ENCODE data around the gene GRIN1.

Gene GRIN1

DNA sequence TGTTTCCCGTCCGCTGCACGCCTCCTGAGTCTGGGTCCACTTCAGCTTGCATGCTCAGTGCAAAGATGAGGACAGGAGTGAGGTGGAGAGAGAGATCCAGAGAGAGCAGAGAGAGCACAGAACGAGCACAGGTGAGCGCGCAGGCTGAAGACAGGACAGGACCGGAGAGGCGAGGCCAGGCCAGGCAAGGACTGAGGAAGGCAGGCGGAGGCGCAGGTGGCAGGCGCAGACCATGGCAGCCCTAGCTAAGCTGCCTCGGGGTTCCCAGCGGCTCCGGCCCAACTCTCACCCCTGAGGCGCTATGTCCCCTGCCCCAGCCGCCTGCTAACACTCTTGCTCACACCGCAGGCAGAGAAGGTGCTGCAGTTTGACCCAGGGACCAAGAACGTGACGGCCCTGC is 9.7 kb downstream of the GRIN1 start:
- no peak for DNase-seq

DNA sequence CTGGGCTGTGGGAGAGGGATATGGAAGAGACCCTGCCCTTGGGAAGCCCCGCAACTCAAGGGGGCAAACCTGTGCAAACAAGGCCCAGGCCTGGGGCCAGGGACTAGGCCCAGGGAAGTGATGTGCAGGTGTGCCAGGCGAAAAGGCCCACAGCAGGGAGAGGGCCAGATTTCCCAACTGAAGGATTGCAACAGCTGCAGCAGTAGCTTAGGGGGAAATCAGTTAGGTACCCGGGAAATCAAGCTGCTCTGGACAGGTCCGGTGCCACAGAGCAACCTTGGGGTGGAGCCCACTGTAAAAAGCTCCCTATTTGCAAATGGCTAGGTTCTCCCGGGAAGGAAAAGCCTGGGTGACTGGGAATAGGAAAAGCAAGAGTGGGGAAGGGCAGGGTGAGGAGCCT is 10.4 kb downstream of the GRIN1 start:
- DNase-seq: no peak

DNA sequence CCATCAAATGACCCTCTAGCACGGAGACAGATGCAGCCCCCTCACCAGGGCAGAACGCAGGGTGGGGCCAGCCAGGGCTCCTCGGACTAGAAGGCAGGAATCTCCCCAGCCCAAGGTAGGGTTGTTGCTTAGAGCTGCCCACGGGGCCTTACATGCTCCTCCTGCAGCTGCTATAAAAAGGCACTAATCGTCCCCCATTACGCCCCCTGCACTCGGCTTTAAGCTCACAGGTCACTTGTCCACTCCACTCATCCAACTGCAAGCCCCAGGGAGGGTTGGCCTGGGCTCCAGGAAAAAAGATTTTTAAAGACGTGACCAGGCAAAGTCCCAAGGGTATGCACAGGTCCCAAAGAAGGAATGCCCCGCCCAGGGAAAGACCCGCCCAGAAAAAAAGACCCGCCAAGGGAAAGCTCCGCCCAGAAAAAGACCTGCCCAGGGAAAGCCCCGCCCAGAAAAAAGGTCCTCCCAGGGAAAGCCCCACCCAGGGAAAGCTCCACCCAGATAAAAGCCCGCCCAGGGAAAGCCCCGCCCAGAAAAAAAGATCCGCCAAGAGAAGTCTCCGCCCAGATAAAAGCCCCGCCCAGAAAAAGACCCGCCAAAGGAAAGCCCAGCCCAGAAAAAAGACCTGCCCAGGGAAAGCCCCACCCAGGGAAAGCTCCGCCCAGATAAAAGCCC is 11.1 kb downstream of the GRIN1 start:
- peak; percentile 83 for DNase-seq

DNA sequence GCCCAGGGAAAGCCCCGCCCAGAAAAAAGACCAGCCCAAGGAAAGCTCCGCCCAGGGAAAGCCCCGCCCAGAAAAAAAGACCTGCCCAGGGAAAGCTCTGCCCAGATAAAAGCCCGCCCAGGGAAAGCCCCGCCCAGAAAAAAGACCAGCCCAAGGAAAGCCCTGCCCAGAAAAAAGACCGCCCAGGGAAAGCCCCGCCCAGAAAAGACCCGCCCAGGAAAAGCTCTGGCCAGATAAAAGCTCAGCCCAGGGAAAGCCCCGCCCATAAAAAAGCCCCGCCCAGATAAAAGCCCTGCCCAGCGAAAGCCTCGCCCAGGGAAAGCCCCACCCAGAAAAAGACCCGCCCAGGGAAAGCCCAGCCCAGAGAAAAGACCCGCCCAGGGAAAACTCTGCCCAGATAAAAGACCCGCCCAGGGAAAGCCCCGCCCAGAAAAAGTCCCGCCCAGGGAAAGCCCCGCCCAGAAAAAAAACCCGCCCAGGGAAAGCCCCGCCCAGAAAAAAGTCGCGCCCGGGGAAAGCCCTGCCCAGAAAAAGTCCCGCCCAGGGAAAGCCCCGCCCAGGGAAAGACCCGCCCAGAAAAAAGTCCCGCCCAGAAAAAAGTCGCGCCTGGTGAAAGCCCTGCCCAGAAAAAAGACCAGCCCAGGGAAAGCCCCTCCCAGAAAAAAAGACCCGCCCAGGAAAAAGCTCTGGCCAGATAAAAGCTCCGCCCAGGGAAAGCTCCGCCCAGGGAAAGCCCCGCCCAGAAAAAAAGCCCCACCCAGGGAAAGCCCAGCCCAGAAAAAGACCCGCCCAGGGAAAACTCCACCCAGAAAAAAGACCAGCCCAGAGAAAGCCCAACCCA is 11.9 kb downstream of the GRIN1 start:
- DNase-seq: peak; percentile 83

DNA sequence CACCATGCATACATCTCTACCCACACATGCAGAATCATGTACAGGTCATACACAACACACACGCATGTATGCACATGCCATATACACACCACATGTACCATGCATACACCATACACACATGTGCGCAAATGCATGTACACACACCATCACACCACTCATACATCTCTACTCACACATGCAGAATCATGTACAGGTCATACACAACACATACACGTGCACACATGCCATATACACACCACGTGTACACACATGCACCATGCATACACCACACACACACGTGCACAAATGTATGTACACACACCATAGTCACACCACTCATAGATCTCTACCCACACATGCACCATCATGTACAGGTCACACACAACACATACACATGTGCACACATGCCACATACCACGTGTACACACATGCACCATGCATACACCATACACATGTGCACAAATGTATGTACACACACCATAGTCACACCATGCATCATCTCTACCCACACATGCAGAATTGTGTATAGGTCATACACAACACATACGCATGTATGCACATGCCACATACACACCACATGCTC is 14.0 kb downstream of the GRIN1 start:
- DNase-seq: no peak

DNA sequence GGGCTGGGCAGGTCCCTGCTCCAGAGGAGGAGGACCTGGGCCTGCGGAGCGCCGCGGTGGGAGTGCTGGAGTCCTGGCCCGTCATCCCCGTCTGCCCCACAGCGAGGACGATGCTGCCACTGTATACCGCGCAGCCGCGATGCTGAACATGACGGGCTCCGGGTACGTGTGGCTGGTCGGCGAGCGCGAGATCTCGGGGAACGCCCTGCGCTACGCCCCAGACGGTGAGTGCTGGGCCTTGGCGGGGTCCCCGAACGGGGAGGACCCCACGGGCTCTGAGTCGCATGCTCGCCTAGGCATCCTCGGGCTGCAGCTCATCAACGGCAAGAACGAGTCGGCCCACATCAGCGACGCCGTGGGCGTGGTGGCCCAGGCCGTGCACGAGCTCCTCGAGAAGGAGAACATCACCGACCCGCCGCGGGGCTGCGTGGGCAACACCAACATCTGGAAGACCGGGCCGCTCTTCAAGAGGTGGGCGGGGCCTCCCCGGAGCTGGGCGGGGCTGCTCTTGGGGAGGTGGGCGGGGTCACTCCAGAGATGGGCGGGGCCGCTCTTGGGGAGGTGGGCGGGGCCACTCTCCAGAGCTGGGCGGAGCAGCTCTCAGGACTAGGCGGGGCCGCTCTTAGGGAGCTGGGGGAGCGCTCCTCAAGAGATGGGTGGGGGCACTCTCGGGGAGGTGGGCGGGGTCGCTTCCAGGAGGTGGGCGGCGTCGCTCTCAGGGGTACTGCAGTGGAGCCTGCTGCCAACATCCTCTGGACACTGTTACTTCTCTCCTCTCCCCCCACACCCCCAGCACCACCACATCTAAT is 17.8 kb downstream of the GRIN1 start:
- DNase-seq: no peak

DNA sequence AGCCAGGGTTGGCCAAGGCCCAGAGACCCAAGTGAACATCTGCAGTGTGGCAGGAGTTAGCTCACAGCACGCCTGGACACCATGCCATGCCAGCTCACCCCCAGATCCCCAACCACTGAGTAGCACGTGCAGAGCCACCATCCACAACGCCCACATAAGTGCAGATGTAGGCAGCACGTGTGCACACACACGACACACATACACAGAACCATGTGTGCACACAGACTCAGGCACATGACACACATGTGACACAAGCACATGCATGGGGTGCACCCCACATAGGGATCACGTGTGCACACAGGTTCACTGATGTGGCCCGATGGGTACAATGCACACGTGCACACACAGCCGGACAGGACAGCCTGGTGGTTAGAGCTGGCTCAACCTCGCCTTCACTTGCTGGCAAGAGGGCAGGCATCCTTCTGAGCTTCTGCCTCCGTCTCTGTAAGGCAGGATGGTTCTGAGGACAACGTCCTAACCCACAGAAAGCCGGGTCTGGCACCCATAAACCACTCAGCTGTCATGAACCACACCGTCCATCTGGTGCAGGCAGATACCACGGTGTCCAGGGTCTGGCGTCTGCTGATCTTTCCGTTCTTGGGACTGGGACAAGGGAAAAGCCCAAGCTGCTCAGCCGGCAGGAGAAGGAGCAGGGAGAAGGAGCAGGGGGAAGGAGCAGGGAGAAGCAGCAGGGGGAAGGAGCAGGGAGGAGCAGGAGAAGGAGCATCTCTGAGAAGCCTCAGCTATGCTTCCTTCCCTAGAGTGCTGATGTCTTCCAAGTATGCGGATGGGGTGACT is 18.9 kb downstream of the GRIN1 start:
- DNase-seq: no peak

DNA sequence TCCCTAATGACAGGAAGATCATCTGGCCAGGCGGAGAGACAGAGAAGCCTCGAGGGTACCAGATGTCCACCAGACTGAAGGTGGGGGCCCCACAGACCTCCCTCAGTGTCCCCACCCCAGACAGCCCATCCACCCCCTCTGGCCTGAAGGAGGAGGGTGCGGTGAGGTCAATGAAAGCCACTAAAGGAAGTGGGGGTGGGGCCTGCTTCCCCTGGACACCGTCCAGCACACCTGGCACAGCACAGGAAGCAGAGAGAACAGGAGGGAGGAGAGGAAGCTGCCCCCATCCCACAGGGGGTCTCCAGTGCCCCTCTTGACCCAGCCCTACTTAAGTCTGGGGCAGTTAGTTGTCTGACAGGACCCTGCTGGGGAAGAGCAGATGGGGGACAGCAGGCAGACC is 19.7 kb downstream of the GRIN1 start:
- no peak for DNase-seq

DNA sequence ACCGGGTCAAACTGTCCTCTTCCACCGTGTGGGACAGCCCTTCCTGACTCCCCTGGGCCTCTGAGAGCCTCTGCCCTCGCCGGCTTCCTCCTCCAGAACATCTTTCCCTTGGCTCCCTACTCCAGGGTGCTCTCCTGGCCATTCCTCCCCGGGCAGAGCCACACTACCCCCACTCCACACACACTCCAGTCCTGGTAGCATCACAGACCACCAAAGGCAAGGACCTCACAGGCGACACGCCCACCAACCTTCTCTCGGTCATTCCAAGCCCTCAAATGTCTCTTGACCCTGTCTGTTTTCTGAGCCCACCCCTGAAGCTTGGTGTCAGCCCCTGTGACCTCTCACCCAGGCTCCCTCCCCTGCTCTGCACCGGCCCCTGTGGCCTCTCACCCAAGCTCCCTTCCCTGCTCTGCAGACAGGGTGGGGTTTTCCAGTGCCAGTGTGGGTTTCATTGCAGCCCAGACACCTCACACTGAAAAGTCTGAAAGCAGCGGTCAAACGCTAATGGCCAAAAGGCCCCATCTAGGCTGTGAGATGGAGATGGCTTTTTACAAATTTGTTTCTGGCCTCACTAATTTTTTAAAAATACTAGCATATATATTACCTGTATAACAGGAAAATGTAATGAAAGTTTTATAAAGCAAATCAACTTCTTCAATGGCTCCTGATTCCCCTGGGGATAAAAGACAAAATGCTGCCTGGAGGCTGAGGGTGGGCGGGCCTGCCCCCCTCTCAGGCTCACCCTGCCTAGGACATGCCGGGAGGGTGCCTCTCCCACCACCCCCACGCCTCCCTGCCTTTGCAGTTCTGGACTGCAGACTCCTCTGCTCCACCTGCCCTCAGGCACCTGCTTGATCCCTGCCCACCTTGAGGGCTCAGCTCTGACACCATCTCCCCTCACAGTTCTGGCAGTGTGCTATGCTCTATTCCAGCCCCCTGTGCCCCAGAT is 20.4 kb downstream of the GRIN1 start:
- no peak for DNase-seq

DNA sequence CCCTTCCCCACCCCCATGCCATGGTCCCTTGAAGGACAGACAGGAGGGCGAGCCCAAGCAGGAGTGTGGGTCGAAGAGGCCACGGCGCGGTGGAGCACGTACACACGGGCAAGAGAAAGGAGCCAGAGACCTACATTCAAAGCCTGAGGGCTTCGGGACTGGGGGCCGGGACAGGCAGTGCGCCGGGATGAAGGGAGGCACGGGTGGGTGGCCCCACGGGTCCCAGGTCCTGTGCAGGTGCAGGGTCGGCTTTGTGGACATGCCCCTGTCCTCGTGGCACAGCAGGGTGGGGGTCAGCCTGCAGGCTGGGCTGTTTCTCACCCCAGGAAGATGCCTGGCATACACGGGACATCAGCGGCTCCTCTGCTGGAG is 21.1 kb downstream of the GRIN1 start:
- DNase-seq: no peak

DNA sequence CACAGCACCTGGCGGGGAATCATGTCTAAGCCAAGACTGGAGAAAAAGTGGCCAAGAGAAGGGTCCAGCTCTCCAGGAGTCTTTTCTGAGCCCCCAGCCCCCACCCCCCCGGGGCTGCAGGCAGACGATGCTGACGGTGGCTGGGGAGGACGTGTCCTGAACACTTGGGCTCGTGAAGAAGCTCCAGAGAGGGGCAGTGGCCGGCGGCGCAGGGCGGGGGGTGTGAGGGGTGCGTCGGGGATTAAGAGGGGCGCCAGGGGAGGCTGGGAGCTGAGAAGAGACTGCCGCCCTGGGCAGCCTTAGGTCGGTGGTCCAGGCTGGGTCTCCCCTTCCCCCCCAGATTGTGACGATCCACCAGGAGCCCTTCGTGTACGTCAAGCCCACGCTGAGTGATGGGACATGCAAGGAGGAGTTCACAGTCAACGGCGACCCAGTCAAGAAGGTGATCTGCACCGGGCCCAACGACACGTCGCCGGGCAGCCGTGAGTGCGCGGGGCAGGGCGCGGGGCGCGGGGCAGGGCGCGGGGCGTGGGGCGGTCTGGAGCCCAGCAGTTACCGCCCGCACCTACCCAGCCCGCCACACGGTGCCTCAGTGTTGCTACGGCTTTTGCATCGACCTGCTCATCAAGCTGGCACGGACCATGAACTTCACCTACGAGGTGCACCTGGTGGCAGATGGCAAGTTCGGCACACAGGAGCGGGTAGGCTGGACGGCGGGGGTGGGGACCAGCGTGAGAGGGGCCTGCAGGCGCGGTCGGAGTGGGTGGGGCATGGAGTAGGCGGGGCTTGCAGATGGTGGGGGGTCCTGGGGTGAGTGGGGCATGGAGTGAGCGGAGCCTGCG is 22.0 kb downstream of the GRIN1 start:
- DNase-seq: no peak

DNA sequence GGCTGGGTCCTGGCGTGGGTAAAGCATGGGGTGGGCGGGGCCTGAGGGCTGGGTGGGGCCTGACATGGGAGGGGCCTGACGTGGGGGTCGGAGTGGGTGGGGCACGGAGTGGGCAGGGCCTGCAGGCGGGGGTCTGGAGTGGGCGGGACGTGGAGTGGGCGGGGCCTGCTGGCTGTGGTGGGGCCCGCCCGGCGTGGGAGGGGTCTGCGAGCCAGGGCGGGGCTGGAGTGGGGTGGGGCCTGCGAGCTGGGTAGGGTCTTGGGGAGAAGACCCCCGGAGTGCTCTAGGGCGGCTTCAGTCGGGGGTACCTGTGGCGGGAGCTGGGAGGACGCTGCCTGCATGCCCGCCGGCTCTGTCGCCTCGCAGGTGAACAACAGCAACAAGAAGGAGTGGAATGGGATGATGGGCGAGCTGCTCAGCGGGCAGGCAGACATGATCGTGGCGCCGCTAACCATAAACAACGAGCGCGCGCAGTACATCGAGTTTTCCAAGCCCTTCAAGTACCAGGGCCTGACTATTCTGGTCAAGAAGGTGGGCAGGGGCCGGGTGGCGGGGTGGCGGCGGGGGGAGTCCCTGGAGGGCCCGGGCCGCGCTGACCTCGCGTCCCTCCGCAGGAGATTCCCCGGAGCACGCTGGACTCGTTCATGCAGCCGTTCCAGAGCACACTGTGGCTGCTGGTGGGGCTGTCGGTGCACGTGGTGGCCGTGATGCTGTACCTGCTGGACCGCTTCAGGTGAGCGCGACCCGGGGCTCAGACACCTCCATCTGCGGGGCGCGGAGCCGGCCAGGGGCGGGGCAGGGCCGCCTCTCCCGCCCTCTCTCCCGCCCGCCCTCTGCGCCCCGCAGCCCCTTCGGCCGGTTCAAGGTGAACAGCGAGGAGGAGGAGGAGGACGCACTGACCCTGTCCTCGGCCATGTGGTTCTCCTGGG is 22.9 kb downstream of the GRIN1 start:
- DNase-seq: no peak

DNA sequence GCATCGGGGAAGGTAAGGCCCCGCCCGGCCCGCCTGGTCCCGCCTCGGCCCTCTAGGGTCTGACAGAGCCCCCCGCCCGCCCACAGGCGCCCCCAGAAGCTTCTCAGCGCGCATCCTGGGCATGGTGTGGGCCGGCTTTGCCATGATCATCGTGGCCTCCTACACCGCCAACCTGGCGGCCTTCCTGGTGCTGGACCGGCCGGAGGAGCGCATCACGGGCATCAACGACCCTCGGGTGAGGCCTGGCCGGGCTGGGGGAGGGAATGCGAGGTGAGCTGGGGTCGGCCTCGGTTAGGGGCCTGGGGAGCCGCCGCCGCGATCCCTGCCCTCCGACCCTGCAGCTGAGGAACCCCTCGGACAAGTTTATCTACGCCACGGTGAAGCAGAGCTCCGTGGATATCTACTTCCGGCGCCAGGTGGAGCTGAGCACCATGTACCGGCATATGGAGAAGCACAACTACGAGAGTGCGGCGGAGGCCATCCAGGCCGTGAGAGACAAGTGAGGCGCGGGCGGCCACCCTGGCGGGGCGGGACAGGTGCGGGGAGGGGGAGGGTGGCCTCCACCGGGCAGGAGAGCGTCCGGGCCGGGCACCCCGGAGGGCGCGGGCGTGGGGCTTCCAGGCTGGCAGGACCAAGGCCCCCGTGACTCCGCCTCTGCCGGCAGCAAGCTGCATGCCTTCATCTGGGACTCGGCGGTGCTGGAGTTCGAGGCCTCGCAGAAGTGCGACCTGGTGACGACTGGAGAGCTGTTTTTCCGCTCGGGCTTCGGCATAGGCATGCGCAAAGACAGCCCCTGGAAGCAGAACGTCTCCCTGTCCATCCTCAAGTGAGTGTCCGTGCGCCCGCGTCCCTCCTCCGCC is 23.8 kb downstream of the GRIN1 start:
- no peak for DNase-seq

DNA sequence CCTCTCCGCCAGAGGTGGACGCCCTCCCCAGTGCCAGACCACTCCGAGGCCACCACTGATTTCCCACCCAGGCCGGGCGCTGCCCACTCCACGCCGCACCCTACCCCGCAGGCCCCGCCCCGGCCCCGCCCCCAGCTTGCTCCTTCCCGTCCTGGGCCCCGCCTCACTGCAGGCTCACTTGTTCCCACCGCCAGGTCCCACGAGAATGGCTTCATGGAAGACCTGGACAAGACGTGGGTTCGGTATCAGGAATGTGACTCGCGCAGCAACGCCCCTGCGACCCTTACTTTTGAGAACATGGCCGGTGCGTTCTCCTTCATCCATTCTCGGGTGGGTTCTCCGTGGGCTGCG is 24.4 kb downstream of the GRIN1 start:
- DNase-seq: no peak

DNA sequence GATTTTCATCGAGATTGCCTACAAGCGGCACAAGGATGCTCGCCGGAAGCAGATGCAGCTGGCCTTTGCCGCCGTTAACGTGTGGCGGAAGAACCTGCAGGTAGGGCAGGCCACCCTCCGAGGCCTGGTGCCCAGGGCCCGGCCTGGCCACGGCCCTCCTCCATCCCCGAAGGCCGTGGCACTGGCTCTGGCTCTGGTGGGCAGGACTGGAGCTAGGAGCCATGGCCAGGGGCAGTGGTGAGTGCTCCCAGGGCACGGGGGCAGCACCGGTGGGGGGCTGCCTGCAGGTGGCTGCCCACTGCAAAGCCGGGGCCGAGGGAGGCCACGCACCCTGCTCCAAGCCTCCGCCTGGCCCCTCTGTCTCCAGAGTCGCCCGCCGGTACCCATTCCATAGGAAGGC is 24.9 kb downstream of the GRIN1 start:
- DNase-seq: no peak

DNA sequence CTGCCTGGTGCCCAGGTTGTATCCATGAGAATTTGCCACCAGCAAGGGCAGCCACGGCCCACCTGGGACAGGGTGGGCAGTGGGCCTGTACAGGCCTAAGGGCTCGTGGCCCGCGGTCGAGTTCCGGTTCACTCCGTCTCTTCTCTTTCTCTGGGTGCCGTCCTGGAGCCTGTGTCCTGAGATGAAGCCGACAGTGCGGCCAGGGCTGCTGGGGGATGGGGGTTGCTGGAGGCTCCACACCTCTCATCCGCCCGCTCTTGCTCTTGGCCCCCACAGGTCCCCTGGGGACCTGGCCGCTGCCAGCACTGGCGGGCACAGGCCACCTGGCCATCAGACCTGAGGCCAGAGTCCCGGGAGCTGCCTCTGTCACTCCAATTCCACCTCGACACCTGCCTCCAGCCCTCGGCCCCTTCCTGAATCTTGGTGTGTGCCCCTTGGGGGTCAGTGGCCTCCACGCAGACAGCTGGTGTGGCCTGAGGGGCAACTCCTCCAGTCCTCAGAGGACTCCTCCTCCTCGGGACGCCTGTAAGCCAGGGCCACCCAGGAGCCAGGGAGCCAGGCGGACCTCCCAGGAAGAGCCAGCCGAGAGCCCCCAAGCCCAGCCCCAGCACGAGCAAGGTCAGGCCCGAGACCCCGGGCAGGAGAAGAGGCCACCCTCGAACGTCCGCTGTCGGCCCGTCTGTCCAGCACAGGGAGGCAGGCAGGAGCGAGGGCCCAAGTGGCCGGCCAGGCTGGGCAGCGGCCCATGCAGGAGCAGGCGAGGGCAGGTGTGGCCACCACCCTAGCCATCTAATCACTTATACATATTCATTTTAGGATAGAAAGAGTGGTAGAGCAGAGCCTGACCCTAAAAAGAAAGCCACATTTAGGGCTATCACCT is 25.7 kb downstream of the GRIN1 start:
- DNase-seq: no peak

DNA sequence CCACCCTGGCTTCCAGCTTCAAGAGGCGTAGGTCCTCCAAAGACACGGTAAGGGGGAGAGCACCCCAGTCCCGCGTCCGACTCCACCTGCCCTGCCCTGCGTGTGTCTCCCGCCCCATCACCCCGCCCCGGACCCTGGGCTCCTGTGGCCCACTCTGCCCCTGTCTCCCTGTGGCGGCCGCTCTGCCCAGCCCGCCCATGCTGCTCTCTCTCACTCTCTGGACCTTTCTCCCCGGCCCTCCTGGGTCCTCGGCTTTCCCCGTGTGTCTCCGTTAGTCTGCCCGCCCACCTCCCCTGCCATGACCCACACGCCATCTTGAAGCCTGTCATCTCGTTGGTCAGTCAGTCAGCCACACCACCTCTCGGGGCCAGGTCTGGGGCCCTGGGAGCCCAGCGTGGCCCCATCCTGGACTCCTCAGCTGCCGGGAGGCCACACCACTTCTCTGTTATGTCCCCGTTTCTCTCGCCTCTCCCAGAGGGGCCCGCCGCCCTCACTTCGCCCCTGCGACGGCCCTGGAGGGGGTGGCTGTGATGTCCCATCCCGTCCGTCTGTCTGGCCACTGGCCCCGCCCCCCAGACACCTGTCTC is 26.4 kb downstream of the GRIN1 start:
- no peak for DNase-seq
